HG02938 (cell line): ENCODE measurements around the gene AATK.
"Not testable (repeated sequence)": the region's sequence is repeated elsewhere in the genome, so short reads cannot be mapped to it uniquely, and the experiment has no call there.

Experiments used
- ATAC-seq: cut with Tn5 transposase; IDR thresholded peaks from one replicate; pipeline ENCODE4 v1.9.1; 2021; ENCODE audit warnings: mild to moderate bottlenecking, moderate library complexity; ENCODE audit not compliant: unreplicated experiment

AATK gene

DNA sequence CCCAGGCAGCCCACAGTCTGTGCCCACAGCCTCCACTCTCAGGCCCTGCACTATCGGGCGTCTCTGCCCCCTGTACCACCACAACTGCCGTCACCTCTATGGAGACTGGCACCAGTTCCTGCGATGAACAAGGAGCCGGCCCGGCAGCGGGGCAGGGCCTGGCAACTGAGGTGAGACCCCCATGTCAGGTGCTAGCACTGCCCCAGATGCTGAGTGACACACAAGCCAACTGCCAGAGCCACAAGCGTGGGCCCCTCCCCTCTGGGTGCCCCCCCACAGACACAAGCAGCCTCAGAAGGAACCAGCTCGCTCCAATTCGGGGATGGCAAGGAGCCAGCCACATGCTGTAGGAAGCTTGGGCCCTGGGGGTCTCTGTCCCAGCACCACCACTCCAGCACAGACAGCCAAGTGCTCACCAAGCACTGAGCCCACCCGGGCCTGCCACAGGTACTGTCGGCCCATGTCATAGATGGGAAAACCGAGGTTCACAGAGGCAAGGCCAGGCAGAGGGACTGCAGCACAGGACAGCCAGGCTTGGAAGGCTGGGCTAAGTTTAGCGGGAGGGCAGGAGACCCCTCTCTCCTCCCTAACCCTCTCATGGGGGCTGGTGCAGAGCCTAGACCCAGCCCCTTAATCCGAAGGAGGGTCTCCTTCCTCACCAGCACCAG lies 2.2 kb downstream of the AATK start:
- ATAC-seq, result no peak

DNA sequence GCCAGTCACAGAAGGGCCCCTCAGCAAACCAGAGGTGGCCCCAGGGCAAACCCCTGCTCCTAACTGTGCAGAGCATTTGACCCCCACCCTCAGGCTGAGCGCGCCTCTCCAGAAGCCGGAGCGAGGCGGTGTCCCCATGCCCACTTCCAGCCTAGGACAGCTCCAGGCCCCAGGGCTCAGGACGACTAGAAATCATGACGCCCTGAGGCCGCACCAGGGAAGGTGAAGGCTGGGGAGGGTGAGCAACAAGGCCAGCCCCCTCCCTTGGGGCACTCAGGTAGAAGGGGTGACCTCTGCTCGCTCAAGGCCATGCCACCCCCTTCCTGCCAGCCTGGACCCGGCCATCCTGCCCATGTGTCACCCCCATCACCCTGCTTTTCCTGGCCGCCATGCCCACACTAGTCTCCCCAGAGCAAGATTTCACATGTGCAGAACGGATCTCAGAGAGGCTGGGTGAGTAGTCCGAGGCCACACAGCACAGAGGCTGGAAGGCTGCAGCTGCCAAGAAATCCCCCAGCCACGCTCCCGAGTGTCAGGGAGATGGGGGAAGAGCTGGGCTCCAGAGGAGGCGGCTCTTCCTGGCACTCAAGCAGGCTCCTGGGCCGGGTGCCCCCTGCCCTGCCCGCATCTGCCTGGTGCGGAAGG lies 2.8 kb downstream of the AATK start:
- ATAC-seq, result no peak

DNA sequence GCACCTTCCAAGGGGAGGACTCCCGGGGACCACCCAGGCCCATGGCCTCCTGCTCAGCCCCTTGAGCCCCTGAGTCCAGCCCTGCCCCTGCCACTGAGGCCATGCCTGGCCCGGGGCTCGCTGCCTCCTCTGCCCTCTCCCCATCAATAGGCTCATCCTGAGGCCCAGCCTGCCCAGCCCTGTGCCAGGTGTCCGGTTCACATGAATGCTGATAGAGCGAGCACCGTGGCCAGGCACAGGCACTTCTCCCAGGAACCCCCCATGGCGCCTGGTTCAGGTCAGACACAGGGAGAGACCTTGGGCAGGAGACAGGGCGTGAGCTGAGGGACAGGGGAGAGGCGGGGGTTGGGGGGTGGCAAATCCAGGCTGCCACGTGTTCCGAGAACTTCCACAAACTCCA lies 3.5 kb downstream of the AATK start:
- no peak for ATAC-seq

DNA sequence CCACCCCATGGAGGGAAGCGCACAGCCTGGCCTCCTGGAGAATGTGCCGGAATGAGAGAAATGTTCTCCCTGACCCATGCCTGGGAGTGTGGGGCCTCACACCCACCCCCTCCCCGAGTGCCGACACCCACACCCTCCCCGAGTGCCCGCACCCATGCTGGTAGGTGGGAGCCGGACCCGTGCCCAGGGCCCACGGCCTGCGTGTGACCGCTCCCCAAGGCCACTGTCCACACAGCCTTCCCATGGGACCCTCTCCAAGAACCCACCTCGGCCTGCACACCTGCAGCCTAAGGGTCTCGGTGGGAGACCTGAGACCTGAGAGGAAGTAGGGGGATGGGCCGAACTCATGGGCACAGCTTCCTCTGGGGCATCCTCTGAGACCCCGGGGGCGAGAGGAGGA lies 4.0 kb downstream of the AATK start:
- no peak for ATAC-seq

DNA sequence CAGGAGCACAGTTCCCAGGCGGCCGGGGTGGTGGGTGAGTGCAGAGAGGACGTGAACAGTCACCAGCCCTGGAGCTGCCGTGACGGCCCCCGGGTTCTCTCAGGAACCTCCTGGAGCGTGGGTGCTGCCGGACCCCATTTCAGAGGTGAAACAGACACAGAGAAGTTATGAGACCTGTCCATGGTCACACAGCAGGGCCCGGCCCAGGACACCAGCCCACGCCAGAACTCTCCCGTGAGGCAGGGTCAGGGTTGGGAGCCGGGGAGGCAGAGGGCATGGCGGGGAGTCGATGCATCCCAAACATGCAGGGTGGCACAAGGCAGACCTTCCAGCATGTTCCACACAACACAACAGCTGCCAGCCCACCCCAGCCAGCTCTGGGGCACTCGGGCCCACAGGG lies 4.5 kb downstream of the AATK start:
- ATAC-seq, result no peak

DNA sequence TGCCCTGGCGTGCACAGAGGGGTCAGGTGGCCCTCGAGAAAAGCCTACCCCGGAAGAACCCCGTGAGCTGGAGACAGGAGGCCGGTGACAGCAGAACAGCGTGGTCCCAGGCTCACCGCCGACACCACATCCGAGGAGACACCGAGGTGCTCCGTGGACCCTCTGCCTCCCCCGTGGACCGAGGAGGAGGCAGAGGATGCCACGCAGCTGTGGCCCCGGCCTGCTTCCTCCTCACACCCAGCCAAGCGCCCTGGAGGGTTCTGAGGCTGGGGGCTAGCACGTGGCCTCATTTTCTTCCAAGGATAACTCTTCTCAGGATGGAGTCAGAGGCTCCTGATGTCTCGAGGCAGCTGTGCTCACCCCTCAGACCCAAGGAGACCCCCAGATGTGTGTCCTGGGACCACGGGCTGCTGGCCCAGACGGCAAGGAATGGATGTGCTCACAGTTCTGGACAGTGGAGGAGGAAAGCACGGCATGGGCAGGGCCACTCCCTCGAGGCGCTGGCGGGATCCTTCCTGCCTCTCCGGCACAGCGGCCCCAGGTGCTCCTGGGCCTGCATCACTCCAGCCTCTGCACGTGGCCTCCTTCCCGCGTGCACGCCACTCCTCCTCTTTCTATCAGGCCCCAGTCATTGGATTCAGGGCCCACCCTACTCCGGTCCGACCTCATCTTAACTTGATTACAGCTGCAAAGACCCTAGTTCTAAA lies 5.1 kb downstream of the AATK start:
- ATAC-seq, result no peak

DNA sequence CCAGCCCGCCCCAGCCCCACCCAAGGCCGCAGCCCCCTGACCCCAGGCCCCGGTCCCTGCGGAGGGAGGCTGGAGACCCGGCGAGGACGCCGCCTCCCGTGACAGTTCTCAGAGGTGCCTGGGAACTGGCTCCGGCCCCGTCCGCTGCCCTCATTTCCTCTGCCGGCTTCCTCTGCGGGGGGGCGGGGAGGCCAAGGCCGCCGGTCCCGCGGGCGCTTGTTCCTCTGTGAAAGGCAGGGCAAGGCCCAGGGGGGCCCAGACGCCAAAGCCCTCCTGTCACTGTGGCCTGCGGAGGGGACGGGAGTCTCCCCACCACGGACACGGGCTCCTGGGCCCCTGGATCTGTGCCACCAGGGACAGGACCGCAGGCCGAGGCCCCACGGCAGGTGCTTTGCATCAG lies 5.7 kb downstream of the AATK start:
- no peak for ATAC-seq

DNA sequence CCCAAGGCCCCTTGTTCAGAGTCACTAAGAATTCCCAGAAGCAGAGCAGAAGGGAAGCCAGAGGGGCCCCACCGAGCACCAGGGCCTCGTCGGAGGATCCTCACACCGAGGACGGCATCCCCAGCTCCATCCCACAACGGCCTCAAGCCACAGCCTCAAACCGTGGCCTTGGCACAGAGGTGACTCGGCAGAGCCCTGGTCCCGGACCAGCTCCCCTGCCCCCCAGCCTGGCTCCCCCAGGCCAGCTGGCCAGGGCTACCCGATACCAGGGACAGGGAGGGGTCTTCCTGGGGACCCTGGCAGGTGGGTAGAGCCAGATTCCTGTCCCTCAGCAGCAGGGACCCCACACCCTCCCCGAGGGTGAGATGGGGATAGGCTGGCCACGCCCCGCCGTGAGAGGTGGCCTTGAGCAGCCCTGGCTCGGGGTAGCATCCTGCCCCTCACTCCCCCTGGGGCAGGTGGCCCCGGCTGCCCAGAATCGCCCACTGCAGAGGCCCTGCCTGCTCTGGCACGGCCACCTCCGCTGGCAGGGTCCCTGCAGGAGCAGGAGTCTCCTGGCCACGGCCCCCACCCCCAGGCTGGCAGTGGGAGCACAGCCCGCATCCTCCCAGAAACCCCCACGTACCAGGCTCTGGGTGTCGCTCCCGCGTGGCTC lies 6.3 kb downstream of the AATK start:
- no peak for ATAC-seq

DNA sequence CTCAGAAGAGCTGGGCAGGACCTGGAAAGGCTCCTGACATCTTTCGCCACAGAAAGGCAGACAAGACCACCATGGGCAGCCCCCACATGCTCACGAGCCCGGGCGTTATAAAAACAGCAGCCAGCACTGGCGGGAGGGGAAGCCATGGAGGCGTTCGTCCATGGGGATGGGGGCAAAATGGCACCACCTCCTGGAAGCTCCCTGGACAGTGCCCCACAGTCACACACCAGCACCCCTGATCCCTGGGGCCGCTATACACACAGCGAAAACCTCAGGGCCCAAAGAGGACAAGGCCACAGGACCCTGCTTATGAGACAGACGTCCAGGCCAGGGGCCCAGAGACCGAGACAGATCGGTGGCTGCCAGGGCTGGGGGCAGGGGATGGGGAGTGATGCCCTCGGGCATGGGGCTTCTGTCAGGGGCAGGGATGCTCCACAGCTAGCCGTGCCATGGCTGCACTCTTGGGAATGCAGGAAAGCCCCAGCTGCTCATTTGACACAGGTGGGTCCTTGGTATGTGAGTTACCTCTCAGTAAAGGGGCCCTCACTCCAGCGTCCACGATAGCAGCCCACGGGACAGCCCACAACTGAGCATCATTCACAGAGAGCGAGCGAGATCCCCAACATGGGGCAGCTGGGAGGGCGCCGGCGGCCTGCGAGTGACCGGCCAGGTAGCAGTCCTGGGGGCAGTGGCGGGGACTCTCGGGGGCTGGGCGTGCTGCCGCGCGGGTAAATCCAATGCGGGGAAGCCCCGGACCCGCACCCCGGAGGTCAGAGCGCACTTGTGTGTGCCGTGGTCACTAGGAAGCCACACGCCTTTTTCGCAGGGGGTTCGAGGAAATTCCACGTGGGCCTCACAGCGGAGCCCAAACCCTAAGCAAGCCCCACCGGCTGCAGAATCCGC lies 7.1 kb downstream of the AATK start:
- no peak for ATAC-seq

DNA sequence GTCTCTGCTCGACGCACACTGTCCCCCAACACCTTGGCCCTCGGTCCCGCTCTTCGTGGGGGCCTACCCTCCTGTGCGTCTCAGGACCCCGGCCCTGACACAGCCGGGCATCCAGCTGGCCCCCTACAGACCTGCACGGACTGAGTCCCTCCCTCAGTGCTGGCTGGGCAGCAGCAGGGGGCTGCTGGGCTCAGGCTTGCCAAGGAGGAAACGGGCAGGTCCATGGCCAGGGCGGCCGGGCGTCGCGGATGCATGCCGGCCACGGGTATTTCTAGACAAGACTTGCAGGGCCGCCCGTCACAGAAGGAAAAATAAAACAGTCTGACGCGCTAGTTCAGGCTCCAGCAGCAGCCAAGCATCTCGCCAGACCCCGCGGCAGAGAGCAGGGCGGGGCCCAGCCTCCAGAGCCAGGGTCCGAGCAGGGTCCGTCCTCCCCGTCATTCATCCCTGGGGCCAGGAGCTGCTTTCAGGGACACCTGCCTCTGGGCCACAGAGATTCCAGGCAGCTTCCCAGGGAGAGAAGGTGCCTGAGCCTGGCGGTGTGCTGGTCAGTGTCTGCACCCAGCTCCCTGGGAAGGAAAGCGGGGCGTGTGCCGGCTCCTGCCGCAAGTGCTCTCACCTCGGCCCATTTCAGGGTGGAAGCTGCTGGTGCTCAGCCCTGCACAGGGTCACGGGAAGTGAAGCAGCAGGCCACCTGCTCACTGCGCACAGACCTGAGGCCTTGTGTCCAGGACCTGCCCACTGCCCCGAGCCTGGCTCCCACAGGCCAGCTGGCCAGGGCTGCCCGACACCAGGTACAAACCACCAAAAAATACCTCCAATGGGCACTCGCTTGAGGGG lies 8.0 kb downstream of the AATK start:
- no peak for ATAC-seq

DNA sequence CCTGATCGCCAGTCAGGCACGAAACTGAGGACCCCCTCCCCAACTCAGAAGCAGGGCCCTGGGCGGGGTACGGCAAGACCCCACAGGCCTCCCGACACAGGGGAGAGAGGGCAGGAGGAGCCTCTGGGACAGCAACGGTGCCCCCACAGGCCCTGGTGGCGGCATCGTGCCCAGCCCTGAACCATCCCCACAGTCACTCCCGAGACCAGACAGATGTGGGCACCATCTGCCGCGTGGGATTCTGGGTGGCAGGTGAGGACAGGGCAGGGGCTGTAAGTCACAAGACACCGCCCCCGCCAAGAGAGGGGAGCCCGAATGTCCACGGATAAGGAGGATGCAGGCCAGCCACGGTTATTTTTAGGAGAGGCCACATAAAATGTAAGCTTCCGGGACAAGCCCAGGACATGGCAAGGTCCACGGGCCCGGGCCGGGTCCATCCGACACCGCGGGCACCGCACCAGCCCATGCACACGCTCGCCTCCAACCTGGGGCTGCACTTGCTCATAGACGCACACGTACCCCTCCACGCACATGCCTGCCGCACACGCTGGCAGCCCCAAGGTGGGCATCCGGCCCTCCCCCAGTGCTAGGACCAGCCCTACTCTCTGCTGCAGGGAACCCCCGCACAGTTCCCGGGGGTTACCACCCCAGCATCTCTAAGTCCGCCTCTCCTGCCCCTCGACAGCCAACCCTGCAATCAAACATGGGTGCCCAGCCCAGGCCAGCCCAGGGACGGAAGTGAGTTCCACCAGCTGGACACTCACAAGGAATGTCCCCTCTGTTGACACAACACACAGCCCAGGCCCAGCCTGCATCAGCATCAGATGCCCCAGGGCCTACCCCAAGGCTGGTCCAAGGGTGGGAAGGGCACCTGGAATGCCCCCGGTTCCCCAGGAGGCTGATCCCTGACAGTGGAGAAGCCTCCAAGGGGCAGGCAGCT lies 8.9 kb downstream of the AATK start:
- no peak for ATAC-seq

DNA sequence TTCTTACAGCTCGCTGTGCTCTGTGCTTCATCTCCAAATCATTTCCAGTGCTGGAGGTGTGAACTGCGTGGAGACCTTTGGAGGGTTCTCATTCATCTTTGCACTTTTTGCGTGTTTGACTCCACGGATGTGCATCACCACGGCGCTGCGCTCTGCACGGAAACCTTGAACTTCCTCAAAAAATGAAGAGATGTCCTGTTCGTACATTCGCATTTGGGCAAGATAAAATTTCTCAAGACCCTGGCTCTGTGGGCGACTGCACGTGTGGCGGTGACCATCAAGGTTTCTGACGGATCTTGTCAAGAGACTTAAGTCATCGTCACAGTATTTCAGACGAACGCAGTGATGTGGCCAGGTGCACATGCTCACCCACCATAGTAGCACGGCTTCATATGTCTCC lies 11.1 kb downstream of the AATK start:
- ATAC-seq, result no peak

DNA sequence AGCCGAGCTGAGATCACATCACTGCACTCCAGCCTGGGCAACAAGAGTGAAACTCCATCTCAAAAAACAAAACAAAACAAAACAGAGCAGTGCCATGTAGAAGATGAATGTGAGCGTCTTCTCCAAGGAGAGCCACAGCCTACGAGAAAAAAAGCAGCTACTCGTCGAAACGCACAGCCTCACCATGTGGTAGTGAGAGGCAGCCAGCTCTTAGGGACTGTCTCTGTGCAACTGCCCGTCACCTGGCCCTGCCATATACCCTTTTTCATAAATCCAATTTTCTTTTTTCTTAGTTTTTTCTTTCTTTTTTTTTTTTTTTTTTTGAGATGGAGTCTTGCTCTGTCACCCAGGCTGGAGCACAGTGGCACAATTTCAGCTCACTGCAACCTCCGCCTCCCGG lies 12.0 kb downstream of the AATK start:
- ATAC-seq, result not testable (repeated sequence)

DNA sequence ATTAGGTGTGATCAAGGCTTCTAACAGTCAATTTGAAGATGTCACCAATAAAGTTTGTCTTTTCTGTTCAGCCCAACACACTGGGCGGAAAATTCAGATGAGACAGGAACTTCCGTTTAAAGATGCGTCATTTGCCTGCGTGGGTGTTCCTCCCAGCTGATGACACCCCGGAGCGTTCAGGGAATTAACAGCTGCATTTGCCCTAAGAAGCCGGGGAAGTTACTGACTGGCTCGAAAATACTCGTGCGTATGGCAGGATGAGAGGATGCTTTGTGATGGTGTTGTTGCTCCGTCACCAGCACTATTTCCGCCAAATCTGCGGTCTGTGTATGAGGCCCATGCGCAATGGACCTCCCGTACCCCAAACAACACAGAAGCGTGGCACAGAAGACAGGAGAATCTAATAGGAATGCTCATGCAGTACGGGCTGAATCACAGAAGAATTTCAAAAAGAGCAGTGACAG lies 12.6 kb downstream of the AATK start:
- no peak for ATAC-seq

DNA sequence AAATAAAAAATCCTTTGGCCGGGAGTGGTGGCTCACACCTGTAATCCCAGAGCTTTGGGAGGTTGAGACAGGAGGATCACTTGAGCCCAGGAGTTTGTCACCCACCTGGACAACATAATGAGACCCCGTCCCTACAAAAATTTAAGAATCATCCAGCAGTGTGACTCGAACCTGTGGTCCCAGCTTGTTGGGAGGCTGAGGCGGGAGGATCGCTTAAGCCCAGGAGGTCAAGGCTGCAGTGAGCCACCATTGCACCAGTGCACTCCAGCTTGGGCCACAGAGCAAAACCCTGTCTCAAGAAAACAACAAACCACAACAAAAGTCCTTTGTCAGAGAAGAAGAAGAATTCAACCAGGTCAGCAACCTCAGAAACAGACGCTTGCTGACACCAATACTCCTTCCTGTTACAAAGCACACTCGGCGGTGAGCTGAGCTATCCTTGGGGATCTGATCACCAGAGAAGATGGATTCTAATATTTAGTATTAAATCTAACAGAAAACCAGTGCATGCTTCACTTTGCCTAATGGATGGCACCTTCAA lies 13.7 kb downstream of the AATK start:
- ATAC-seq, result no peak

DNA sequence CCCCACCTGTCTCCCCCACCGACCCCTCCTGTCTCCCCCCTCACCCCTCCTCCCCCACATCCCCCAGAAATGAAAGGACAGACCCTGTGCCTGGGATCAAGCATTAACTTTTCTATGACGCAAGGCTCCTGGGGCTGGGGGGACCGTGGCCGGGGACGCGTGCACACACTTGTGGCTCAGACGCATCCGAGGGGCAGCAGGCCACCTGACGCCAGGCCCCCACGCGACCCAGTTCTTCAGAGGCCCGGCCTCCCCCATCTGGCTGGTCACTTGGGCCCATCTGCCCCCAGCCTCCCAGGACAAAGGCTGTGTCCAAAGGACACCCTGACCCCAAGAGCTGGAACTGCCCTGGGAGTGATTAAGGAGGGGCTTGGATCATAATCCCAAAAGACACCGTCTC lies 14.7 kb downstream of the AATK start:
- no peak for ATAC-seq

DNA sequence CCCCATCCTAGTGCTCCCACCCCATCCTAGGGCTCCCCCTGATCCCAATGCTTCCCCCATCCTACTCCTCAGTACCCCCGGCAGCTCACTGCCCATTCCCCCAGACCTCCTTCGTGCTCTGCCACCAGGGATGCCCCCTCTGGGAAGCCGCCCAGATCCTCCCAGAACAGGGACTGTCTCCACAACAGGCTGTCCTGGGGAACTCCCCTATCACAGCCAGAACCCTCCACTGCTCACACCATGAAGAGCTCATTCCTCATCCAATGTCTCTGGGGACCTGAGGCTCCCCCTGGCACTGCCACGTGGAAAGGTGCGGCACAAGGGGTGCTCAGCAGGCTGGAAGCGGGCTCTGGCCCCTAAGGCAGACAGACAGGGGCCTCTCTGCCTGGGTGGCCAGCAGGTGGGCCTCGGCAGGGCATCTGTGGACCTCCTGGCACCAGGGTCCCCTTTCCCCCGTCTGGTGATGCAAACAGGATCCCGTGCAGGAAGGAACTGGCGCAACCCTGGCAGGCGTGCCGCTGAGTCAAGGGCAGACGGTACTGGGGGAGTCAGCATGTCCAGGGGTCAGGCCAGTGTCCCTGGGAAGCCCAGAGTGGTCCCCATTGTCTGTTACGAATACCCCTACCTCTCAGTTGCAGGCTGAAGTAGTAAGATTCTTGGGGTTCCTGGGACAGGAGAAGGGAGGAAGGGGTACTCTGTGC lies 15.5 kb downstream of the AATK start:
- ATAC-seq, result no peak

DNA sequence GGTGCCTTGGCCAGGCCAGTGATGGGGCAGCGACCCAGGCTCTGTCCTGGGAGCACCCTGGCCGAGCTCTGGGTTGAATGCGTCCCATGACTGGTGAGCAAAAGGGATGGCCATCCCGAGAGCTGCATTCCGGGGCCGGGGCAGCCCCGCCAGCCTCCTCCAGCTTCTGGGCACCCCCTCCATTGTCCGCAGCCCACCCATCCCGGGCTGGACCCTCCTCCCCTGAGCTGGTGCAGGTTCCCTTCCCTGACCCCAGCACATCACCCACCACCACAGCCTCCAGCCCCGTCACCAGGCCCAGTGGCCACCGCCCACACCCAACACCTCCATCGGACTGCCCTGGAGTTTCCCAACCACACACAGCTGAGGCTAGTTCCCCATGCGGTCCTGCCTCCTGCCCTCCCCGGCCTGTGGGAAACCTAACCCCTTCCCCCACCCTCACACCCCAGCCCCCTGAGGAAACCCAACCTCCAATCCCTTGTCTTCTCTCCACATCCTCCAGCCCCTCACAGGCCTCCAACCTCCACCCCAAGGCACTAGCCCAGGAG lies 17.0 kb downstream of the AATK start:
- no peak for ATAC-seq
